ENCODE results near the gene PRR20A.

DNA sequence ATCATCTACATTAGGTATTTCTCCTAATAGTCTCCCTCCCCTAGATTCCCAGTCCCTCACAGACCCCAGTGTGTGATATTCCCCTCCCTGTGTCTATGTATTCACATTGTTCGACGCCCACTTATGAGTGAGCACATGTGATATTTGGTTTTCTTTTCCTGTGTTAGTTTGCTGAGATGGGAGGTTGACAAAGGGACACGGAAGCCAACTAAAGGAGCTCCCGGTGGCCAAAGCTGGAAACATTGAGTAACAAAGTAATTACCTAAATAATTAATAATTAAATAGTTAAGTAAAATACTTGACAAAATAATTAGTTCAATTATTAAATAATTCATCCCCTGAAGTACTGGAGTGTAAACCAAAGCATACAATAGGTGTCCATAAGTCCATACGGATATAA is 1.7 kb upstream of the PRR20A start:
- TF ChIP-seq, protein P1, sequence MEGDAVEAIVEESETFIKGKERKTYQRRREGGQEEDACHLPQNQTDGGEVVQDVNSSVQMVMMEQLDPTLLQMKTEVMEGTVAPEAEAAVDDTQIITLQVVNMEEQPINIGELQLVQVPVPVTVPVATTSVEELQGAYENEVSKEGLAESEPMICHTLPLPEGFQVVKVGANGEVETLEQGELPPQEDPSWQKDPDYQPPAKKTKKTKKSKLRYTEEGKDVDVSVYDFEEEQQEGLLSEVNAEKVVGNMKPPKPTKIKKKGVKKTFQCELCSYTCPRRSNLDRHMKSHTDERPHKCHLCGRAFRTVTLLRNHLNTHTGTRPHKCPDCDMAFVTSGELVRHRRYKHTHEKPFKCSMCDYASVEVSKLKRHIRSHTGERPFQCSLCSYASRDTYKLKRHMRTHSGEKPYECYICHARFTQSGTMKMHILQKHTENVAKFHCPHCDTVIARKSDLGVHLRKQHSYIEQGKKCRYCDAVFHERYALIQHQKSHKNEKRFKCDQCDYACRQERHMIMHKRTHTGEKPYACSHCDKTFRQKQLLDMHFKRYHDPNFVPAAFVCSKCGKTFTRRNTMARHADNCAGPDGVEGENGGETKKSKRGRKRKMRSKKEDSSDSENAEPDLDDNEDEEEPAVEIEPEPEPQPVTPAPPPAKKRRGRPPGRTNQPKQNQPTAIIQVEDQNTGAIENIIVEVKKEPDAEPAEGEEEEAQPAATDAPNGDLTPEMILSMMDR (IDR thresholded peaks at IDR 0.05 in 4 of 5, conservative IDR thresholded peaks at IDR 0.05 in 1 of 5): no peak
- TF ChIP-seq POLR2A (IDR thresholded peaks at IDR 0.05): no peak
